ENCODE data around the gene ZNF407.

Gene ZNF407

GRCh38 chr18:75064513-75064905 is 466.8 kb downstream of the ZNF407 start:
- Histone ChIP-seq H2AK5ac (ENCODE audit: low read length) (no peak overlapping the region), H3K4me3 (ENCODE audit: low read length) (no peak overlapping the region), H3K36me3 (ENCODE audit: control insufficient read depth, insufficient read depth, low read length) (no peaks in the 10 kb centered on the region), H2BK15ac (replicated peaks; ENCODE audit: low read depth) (no peak overlapping the region), H4K8ac (ENCODE audit: low read depth, low read length) (no peak overlapping the region), H3K18ac (ENCODE audit: low read length) (no peak overlapping the region), H3K4me1 (ENCODE audit: control insufficient read depth, low read depth, low read length) (no peaks in the 10 kb centered on the region), H3K23ac (ENCODE audit: low read length) (no peak overlapping the region), H3K79me1 (ENCODE audit: low read length) (no peaks in the 10 kb centered on the region), H4K5ac (ENCODE audit: low read length) (no peak overlapping the region), H3K27ac (ENCODE audit: low read depth, low read length) (no peak overlapping the region), H3K27me3 (ENCODE audit: insufficient read depth, low read length, poor library complexity) (no peaks in the 10 kb centered on the region), H3K56ac (ENCODE audit: low read length) (no peak overlapping the region), H3K9ac (ENCODE audit: low read length) (no peak overlapping the region), H3K4me2 (ENCODE audit: low read length) (no peak overlapping the region), H3K4ac (ENCODE audit: low read depth, low read length) (no peak overlapping the region), H2BK5ac (ENCODE audit: low read length) (no peak overlapping the region), H3K79me2 (ENCODE audit: control insufficient read depth, insufficient read depth, low read length) (no peaks in the 10 kb centered on the region), H2BK120ac (ENCODE audit: low read depth, low read length) (no peak overlapping the region)
- no peak for DNase-seq
- no CpG with 5 or more reads among the region's 16 CpGs for WGBS (ENCODE audit: extremely low coverage, insufficient coverage, low lambda C conversion rate)

GRCh38 chr18:75065251-75066000 is 467.8 kb downstream of the ZNF407 start:
- no peak for DNase-seq
- Histone ChIP-seq H3K18ac (ENCODE audit: low read length) (no peak overlapping the region), H2BK15ac (replicated peaks; ENCODE audit: low read depth) (no peak overlapping the region), H3K79me1 (ENCODE audit: low read length) (no peaks in the 10 kb centered on the region), H3K27me3 (ENCODE audit: insufficient read depth, low read length, poor library complexity) (no peaks in the 10 kb centered on the region), H3K27ac (ENCODE audit: low read depth, low read length) (no peak overlapping the region), H3K4me2 (ENCODE audit: low read length) (no peak overlapping the region), H2AK5ac (ENCODE audit: low read length) (no peak overlapping the region), H3K79me2 (ENCODE audit: control insufficient read depth, insufficient read depth, low read length) (no peaks in the 10 kb centered on the region), H2BK120ac (ENCODE audit: low read depth, low read length) (no peak overlapping the region), H3K4me1 (ENCODE audit: control insufficient read depth, low read depth, low read length) (no peaks in the 10 kb centered on the region), H4K8ac (ENCODE audit: low read depth, low read length) (no peak overlapping the region), H3K56ac (ENCODE audit: low read length) (no peak overlapping the region), H3K4ac (ENCODE audit: low read depth, low read length) (no peak overlapping the region), H3K23ac (ENCODE audit: low read length) (no peak overlapping the region), H4K5ac (ENCODE audit: low read length) (no peak overlapping the region), H3K4me3 (ENCODE audit: low read length) (no peak overlapping the region), H2BK5ac (ENCODE audit: low read length) (no peak overlapping the region), H3K36me3 (ENCODE audit: control insufficient read depth, insufficient read depth, low read length) (no peaks in the 10 kb centered on the region), H3K9ac (ENCODE audit: low read length) (no peak overlapping the region)
- WGBS (ENCODE audit: extremely low coverage, insufficient coverage, low lambda C conversion rate) = no CpG with 5 or more reads among the region's 21 CpGs

GRCh38 chr18:75066021-75066880 is 468.6 kb downstream of the ZNF407 start:
- H3K18ac ChIP-seq (ENCODE audit: low read length) = no peak overlapping the region
- H2BK15ac ChIP-seq (replicated peaks; ENCODE audit: low read depth) = no peak overlapping the region
- H3K79me2 ChIP-seq (ENCODE audit: control insufficient read depth, insufficient read depth, low read length) = no peaks in the 10 kb centered on the region
- H3K56ac ChIP-seq (ENCODE audit: low read length) = no peak overlapping the region
- no peak overlapping the region for H4K5ac ChIP-seq (ENCODE audit: low read length)
- no peak overlapping the region for H3K4me2 ChIP-seq (ENCODE audit: low read length)
- H4K8ac ChIP-seq (ENCODE audit: low read depth, low read length) = no peak overlapping the region
- no peak overlapping the region for H3K4me3 ChIP-seq (ENCODE audit: low read length)
- no peak overlapping the region for H3K9ac ChIP-seq (ENCODE audit: low read length)
- no peak overlapping the region for H3K4ac ChIP-seq (ENCODE audit: low read depth, low read length)
- H3K4me1 ChIP-seq (ENCODE audit: control insufficient read depth, low read depth, low read length) = no peaks in the 10 kb centered on the region
- H3K79me1 ChIP-seq (ENCODE audit: low read length) = no peaks in the 10 kb centered on the region
- H3K36me3 ChIP-seq (ENCODE audit: control insufficient read depth, insufficient read depth, low read length) = no peaks in the 10 kb centered on the region
- WGBS (ENCODE audit: extremely low coverage, insufficient coverage, low lambda C conversion rate) = no CpG with 5 or more reads among the region's 16 CpGs
- H2BK5ac ChIP-seq (ENCODE audit: low read length) = no peak overlapping the region
- no peaks in the 10 kb centered on the region for H3K27me3 ChIP-seq (ENCODE audit: insufficient read depth, low read length, poor library complexity)
- no peak overlapping the region for H3K23ac ChIP-seq (ENCODE audit: low read length)
- no peak overlapping the region for H2BK120ac ChIP-seq (ENCODE audit: low read depth, low read length)
- H3K27ac ChIP-seq (ENCODE audit: low read depth, low read length) = no peak overlapping the region
- no peak for DNase-seq
- no peak overlapping the region for H2AK5ac ChIP-seq (ENCODE audit: low read length)

GRCh38 chr18:75066936-75067335 is 469.3 kb downstream of the ZNF407 start:
- Histone ChIP-seq H3K36me3 (ENCODE audit: control insufficient read depth, insufficient read depth, low read length) (no peaks in the 10 kb centered on the region), H3K18ac (ENCODE audit: low read length) (no peak overlapping the region), H2BK5ac (ENCODE audit: low read length) (no peak overlapping the region), H3K4me2 (ENCODE audit: low read length) (no peak overlapping the region), H3K9ac (ENCODE audit: low read length) (no peak overlapping the region), H2BK15ac (replicated peaks; ENCODE audit: low read depth) (no peak overlapping the region), H3K27ac (ENCODE audit: low read depth, low read length) (no peak overlapping the region), H3K79me1 (ENCODE audit: low read length) (no peaks in the 10 kb centered on the region), H3K56ac (ENCODE audit: low read length) (no peak overlapping the region), H2BK120ac (ENCODE audit: low read depth, low read length) (no peak overlapping the region), H3K4ac (ENCODE audit: low read depth, low read length) (no peak overlapping the region), H3K27me3 (ENCODE audit: insufficient read depth, low read length, poor library complexity) (no peaks in the 10 kb centered on the region), H3K23ac (ENCODE audit: low read length) (no peak overlapping the region), H4K8ac (ENCODE audit: low read depth, low read length) (no peak overlapping the region), H4K5ac (ENCODE audit: low read length) (no peak overlapping the region), H3K4me1 (ENCODE audit: control insufficient read depth, low read depth, low read length) (no peaks in the 10 kb centered on the region), H3K4me3 (ENCODE audit: low read length) (no peak overlapping the region), H3K79me2 (ENCODE audit: control insufficient read depth, insufficient read depth, low read length) (no peaks in the 10 kb centered on the region), H2AK5ac (ENCODE audit: low read length) (no peak overlapping the region)
- DNase-seq = no peak
- WGBS (ENCODE audit: extremely low coverage, insufficient coverage, low lambda C conversion rate) = no CpG with 5 or more reads among the region's 11 CpGs

- Histone ChIP-seq H3K23ac (ENCODE audit: low read length) (no peak overlapping the region), H3K4me1 (ENCODE audit: control insufficient read depth, low read depth, low read length) (no peaks in the 10 kb centered on the region), H3K56ac (ENCODE audit: low read length) (no peak overlapping the region), H4K5ac (ENCODE audit: low read length) (no peak overlapping the region), H3K79me1 (ENCODE audit: low read length) (no peaks in the 10 kb centered on the region), H3K4me3 (ENCODE audit: low read length) (no peak overlapping the region), H3K4me2 (ENCODE audit: low read length) (no peak overlapping the region), H4K8ac (ENCODE audit: low read depth, low read length) (no peak overlapping the region), H3K27ac (ENCODE audit: low read depth, low read length) (no peak overlapping the region), H2BK5ac (ENCODE audit: low read length) (no peak overlapping the region), H3K18ac (ENCODE audit: low read length) (no peak overlapping the region), H2BK15ac (replicated peaks; ENCODE audit: low read depth) (no peak overlapping the region), H3K36me3 (ENCODE audit: control insufficient read depth, insufficient read depth, low read length) (no peaks in the 10 kb centered on the region), H2AK5ac (ENCODE audit: low read length) (no peak overlapping the region), H3K27me3 (ENCODE audit: insufficient read depth, low read length, poor library complexity) (no peaks in the 10 kb centered on the region), H2BK120ac (ENCODE audit: low read depth, low read length) (no peak overlapping the region), H3K79me2 (ENCODE audit: control insufficient read depth, insufficient read depth, low read length) (no peaks in the 10 kb centered on the region), H3K4ac (ENCODE audit: low read depth, low read length) (no peak overlapping the region), H3K9ac (ENCODE audit: low read length) (no peak overlapping the region)
- no peak for DNase-seq
- no CpG with 5 or more reads among the region's 17 CpGs for WGBS (ENCODE audit: extremely low coverage, insufficient coverage, low lambda C conversion rate)
Observed at GRCh38 chr18:75067996-75068645, 470.5 kb downstream of the ZNF407 start.
